Stomach (tissue), 4 donors: ENCODE data around the gene SLC26A9.

Experiments used
- EP300 ChIP-seq: sonication (generic); formaldehyde crosslinking; IDR thresholded peaks from one replicate; pipeline ENCODE4 v1.6.1; 2017; ENCODE audit warnings: antibody characterized with exemption
- POLR2AphosphoS5 ChIP-seq, 3 donors: sonication (generic); formaldehyde crosslinking; IDR thresholded peaks; one replicate each; pipeline ENCODE4 v1.6.1; 2016; ENCODE audit warnings: antibody characterized with exemption in 3 of 3
- TF ChIP-seq, protein P1 (sequence below), 7 experiments: fragments of 450-650 bp in 4 of 7; fragments of 200-600 bp in 3 of 7; sonication (generic) in 3 of 7; IDR thresholded peaks; one replicate each; pipeline ENCODE4 v1.5.1; 2016 to 2019; ENCODE audit warnings: antibody characterized with exemption in 7 of 7, control low read depth in 2 of 7, mild to moderate bottlenecking in 1 of 7

DNA sequence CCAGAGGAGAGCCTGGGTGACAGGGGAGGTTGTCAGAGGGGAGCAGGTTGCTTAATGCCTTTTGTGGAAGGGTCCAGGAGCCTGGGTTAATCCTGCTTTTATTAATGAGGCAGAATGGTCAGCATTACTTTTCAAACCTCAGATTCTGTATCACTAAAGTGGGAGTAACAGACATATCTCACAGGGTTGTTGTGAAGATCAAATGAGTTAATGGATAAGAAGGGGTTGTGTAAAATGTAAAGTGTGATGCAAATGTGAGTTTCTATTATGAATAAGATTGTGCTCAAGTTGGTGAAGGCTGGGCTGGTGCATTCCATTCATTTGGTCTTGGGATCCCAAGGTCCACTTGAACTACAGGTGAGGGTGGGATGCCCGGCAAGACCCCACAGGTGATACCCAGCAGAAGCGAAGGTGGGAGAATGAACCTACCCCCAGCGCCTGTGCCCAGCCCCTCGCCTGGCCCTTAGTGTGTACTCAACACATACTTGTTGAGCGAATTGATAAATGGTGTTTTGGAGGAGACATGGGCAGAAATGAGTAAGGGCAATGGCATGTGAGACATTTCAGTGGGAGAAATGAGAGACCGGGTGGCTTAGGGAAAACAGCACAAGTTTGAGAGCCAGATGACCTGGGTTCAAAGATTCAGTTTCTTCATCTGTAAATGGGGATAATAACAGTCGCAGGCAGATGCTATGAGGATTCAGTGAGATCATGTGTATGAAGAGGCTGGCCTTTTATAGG is 6.2 kb downstream of the SLC26A9 start:
- no peak for TF ChIP-seq EP300
- TF ChIP-seq, protein P1, sequence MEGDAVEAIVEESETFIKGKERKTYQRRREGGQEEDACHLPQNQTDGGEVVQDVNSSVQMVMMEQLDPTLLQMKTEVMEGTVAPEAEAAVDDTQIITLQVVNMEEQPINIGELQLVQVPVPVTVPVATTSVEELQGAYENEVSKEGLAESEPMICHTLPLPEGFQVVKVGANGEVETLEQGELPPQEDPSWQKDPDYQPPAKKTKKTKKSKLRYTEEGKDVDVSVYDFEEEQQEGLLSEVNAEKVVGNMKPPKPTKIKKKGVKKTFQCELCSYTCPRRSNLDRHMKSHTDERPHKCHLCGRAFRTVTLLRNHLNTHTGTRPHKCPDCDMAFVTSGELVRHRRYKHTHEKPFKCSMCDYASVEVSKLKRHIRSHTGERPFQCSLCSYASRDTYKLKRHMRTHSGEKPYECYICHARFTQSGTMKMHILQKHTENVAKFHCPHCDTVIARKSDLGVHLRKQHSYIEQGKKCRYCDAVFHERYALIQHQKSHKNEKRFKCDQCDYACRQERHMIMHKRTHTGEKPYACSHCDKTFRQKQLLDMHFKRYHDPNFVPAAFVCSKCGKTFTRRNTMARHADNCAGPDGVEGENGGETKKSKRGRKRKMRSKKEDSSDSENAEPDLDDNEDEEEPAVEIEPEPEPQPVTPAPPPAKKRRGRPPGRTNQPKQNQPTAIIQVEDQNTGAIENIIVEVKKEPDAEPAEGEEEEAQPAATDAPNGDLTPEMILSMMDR (IDR thresholded peaks at IDR 0.05) = no peak
- no peak for TF ChIP-seq POLR2AphosphoS5 (IDR thresholded peaks at IDR 0.05)
